Right cardiac atrium (tissue), 5 donors: ENCODE data around the gene NT5E. TPM values are rescaled to one million over a fixed set of nuclear protein-coding genes. Genes with fewer than 3 reads are reported as not detected.
"Not testable (repeated sequence)": the region's sequence is repeated elsewhere in the genome, so short reads cannot be mapped to it uniquely, and the experiment has no call there.

Experiments
- ATAC-seq, 2 donors: fragments of 200-7000 bp; cut with Tn5 transposase; one replicate each; pipeline versions ENCODE4 v1.8.0 to v1.9.1; 2020; ENCODE audit warnings: moderate library complexity in 2 of 2, mild to moderate bottlenecking in 1 of 2
- DNase-seq, 3 donors: peaks; one replicate each; pipeline ENCODE4 v3.0.0-alpha.2; 2020
- H3K27ac ChIP-seq: one replicate; pipeline ENCODE4 v1.5.1; 2013; ENCODE audit warnings: mild to moderate bottlenecking, low read length, control low read depth, moderate library complexity
- H3K27me3 ChIP-seq: one replicate; pipeline ENCODE4 v1.6.1; 2013; ENCODE audit not compliant: control insufficient read depth, insufficient read depth
- H3K4me1 ChIP-seq: one replicate; pipeline ENCODE4 v1.6.1; 2013; ENCODE audit warnings: low read length; ENCODE audit not compliant: control insufficient read depth, insufficient read depth
- H3K4me3 ChIP-seq: one replicate; pipeline ENCODE4 v1.5.1; 2013; ENCODE audit warnings: low read length, control low read depth
- H3K9me3 ChIP-seq: one replicate; pipeline ENCODE4 v1.6.1; 2013; ENCODE audit warnings: low read length; ENCODE audit not compliant: control insufficient read depth
- WGBS: extraction: QIAGEN DNeasy Blood & Tissue Kit; methylation state at CpG from one replicate; pipeline ENCODE4 v1.1.7; 2013; 5-methylcytosine and 5-hydroxymethylcytosine counted together
- intact Hi-C, 4 donors: fragments of 100-400 bp; cut with DNase I; formaldehyde crosslinking; loops; one replicate each; pipeline versions ENCODE4 v1.11.0 to v1.14.0; 2022 to 2023
- polyA plus RNA-seq: library from polyadenylated mRNA; stranded (reverse); fragments of 200-250 nt; gene quantifications from one replicate; pipeline ENCODE4 v1.2.3, GENCODE V29; 2013
- total RNA-seq, 4 donors: library from RNA; stranded (reverse); fragmentation: NEBNext Ultra II Directional; extraction: Animal tissue kit (Norgen Biotek cat#: 25700); gene quantifications; one replicate each; pipeline ENCODE4 v1.2.1, GENCODE V29; 2021
- donor health status: healthy with polysubstance abuse.
- donor health status: DM: no; HTN: yes; CAD: no.
- donor health status: DM: no; HTN: no; CAD: no.
- donor health status: DM: no; HTN: yes; CAD: no; lungs with severe emphysema.
- donor health status: DM: yes; HTN: yes; CAD: no.

Gene NT5E
- total and polyA plus RNA-seq, 5 donors: 3.6 to 13.3 (median 9.1) TPM

DNA sequence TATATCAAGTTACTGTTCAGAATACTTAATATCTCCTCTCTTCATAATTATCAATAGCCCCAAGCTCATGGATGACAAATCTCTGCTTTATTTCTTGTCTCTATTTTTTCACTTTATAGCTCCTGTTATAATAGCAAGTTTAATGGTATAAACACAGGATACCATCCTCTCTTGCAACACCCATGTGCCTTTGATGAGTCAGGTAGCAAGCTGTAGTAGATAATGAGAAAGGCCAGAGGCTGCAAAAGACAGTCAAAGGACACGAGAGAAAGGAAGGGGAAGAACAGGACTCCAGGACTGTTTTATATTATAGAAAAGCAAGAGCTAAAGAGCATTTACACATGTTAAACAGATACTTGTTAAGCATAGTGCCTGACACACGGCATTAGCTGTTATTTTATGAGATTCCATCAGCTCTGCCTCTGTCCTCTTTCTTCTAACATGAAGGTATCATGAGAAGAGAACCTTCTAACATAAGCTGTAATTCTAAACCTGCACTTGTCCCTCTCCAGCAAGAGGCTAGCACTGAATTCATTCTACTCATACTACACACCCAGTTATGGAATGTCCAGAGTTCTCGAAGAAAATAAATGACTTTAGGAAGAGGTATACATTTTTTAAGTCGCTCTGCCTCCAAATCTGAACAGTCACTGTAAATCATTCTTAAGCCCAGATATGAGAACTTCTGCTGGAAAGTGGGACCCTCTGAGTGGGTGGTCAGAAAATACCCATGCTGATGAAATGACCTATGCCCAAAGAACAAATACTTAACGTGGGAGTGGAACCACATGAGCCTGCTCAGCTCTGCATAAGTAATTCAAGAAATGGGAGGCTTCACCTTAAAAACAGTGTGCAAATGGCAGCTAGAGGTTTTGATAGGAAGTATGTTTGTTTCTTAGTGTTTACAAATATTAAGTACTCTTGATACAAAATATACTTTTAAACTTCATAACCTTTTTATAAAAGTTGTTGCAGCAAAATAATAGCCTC lies 45.0 kb downstream of the NT5E start:
- ATAC-seq (no peak), DNase-seq (no peak)
- no peak overlapping the region for H3K4me3 ChIP-seq
- H3K9me3 ChIP-seq: no peaks in the 10 kb centered on the region
- whole genome bisulfite sequencing: 73% methylated on average over 5 of the region's 5 CpGs
- H3K27me3 ChIP-seq: no peaks in the 10 kb centered on the region
- H3K4me1 ChIP-seq: no peaks in the 10 kb centered on the region
- intact Hi-C loops: no loop called here
- H3K27ac ChIP-seq: no peak overlapping the region

DNA sequence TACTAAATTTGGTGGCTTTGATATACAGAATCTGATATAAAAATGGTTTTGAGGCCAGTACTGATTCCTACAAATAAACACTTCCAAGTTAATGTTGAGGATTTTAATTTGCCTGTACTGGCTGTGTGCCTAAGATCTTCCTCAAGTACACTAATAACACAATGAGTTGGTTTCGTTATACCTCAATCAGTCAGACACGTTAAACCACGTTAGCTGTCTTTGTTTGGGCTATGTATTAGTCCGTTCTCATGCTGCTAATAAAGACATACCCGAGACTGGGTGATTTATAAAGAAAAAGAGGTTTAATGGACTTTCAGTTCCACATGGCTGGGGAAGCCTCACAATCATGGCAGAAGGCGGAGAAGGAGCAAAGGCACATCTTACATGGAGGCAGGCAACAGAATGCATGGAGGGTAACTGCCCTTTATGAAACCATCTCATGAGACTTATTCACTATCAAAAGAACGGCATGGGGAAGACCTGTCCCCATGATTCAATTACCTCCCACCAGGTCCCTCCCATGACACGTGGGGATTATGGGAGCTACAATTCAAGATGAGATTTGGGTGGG lies 46.2 kb downstream of the NT5E start:
- 96% methylated on average over 8 of the region's 8 CpGs for WGBS
- H3K4me1 ChIP-seq: no peaks in the 10 kb centered on the region
- intact Hi-C loops: no loop called here
- no peak for ATAC-seq
- H3K27me3 ChIP-seq: no peaks in the 10 kb centered on the region
- H3K27ac ChIP-seq: no peak overlapping the region
- no peak overlapping the region for H3K4me3 ChIP-seq
- H3K9me3 ChIP-seq: no peaks in the 10 kb centered on the region
- DNase-seq: no peak

DNA sequence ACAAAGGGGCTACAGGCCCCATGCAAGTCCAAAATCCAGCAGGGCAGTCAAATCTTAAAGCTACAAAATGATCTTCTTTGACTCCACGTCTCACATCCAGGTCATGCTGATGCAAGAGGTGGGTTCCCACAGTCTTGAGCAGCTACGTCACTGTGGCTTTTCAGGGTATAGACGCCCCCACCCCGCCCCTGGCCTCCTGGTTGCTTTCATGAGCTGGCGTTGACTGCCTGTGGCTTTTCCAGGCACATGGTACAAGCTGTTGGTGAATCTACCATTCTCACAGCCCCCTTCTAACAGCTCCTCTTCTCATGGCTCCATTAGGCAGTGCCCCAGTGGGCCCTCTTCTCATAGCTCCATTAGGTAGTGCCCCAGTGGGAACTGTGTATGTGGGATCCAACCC lies 47.0 kb downstream of the NT5E start:
- no peak for ATAC-seq
- H3K9me3 ChIP-seq: no peaks in the 10 kb centered on the region
- intact Hi-C loops: no loop called here
- H3K27me3 ChIP-seq: no peaks in the 10 kb centered on the region
- H3K4me3 ChIP-seq: no peak overlapping the region
- DNase-seq: no peak
- no peaks in the 10 kb centered on the region for H3K4me1 ChIP-seq
- WGBS: 96% methylated on average over 5 of the region's 5 CpGs
- H3K27ac ChIP-seq: no peak overlapping the region

DNA sequence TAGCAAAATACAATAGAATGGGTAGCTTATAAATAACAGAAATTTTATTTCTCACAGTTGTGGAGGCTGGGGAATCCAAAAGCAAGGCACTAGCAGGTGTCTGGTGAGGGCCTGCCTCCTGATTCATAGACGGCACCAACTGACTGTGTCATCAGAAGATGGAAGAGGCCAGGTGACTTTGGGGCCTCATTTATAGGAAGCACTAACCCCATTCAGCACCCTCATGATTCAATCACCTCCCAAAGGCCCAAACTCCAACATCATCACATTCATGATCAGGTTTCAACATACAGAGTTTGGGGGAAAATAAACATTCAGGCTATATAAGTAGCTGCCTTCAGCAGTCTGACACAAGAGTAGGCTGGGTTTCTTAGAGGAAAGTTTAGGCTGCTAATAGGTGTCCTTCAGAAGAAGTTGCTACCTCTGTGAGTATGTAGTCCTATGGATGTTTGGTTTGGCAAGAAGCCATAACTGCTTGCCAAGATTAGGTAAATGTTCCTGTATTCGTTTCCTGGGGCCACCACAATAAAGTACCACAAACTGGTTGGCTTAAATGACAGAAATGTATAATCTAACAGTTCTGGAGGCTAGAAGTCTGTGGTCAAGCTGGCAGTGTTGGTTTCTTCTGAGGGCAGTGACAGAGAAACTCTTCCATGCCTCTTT lies 48.8 kb downstream of the NT5E start:
- no peak for DNase-seq
- WGBS: 61% methylated on average over 2 of the region's 2 CpGs
- Histone ChIP-seq H3K9me3 (no peaks in the 10 kb centered on the region), H3K27me3 (no peaks in the 10 kb centered on the region), H3K4me3 (no peak overlapping the region), H3K4me1 (no peaks in the 10 kb centered on the region), H3K27ac (no peak overlapping the region)
- ATAC-seq: no peak
- intact Hi-C loops: no loop called here

DNA sequence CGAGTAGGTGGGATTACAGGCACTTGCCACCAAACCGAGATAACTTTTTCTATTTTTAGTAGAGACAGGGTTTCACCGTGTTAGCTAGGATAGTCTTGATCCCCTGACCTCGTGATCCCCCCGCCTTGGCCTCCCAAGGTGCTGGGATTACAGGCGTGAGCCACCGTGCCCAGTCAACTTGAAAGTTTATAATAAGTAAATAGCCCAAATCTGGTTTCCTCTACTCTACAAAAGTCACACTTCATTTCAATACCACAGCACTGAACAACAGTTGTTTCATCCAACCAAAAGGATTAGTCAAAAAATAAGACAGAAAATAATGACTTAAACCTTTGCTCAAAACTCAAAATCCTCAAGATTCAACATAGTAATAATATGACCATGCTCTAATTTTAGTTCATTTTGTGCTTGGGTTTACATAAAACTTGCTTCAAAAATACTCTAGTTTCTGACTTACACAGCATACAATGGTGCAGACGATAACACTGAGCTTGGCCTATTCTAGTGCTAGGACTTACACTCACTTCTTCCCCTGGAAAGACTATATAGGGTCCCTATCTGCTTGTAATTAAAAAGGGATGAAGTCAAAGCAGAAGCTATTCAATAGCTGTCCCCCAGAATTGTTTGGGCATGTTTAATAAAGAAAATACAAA lies 56.7 kb downstream of the NT5E start:
- no peaks in the 10 kb centered on the region for H3K4me1 ChIP-seq
- no peak for DNase-seq
- no peak for ATAC-seq
- 83% methylated on average over 8 of the region's 8 CpGs for WGBS
- no peaks in the 10 kb centered on the region for H3K9me3 ChIP-seq
- H3K4me3 ChIP-seq: no peak overlapping the region
- intact Hi-C loops: no loop called here
- no peaks in the 10 kb centered on the region for H3K27me3 ChIP-seq
- H3K27ac ChIP-seq: no peak overlapping the region

DNA sequence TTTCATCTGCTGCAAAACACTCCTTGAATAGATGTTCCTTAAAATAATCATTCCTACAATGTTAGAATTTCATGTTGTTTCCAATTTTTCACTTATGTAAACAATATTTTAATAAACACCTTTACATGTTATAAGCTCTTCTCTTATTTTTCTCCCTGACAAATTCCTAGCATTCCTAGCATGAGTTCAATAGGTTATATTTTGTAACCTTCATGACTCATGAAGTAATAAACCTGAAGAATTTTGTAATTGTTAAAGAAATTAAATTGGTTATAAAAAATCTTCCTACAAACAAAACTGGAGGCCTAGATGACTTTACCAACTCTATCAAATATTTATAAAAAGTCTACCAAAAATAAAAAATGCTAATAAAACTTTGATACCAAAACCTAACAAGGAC lies 66.3 kb downstream of the NT5E start:
- no peak overlapping the region for H3K27ac ChIP-seq
- no peak for ATAC-seq

DNA sequence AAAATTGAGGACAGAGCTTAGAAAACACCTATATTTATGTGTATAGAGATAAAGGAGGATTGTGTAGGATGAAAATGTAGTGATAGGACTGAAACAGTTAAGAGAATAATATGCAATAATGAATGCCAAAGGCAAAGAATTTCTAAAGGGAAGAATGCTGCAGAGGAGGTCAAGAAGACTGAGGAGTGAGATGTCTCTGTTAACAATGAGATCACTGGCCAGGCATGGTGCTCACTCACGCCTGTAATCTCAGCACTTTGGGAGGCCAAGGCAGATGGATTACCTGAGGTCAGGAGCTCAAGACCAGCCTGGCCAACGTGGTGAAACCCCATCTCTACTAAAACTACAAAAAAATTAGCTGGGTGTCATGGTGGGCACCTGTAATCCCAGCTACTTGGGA lies 74.4 kb downstream of the NT5E start:
- H3K27ac ChIP-seq, intact Hi-C loops, H3K4me1 ChIP-seq, H3K27me3 ChIP-seq, H3K9me3 ChIP-seq, ATAC-seq, H3K4me3 ChIP-seq, DNase-seq: not testable (repeated sequence)
- WGBS: 83% methylated on average over 2 of the region's 2 CpGs

More for the DNA sequence above, 66.3 kb downstream of the NT5E start:
- no peak for DNase-seq
- H3K4me1 ChIP-seq: no peaks in the 10 kb centered on the region
- H3K27me3 ChIP-seq: no peaks in the 10 kb centered on the region
- intact Hi-C loops: no loop called here
- H3K4me3 ChIP-seq: no peak overlapping the region
- no peaks in the 10 kb centered on the region for H3K9me3 ChIP-seq

DNA sequence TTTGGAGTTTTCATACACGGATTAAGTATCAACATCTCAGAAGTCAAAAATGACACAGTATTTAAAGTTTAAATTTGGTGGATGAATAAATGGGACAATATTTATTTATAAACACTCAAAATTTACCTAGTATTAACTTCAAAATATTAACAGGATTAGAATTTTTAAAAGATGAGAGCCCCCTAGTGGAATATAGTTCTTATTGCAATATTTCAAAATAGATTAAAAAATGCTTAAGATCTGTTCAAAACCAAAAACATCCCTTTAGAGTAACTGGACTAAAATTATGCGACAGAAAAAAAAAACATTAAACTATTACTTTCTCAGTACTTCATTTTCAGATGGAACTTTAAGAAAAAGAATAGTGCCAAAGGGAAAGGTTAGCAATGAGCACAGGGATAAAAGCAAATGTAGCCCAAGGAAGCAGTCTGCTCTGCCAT lies 87.2 kb downstream of the NT5E start:
- WGBS: 52% methylated on average over 2 of the region's 2 CpGs
- Histone ChIP-seq H3K27me3 (no peaks in the 10 kb centered on the region), H3K9me3 (no peaks in the 10 kb centered on the region), H3K27ac (no peak overlapping the region), H3K4me1 (no peaks in the 10 kb centered on the region), H3K4me3 (no peak overlapping the region)
- ATAC-seq: no peak
- DNase-seq: no peak
- intact Hi-C loops: no loop called here

DNA sequence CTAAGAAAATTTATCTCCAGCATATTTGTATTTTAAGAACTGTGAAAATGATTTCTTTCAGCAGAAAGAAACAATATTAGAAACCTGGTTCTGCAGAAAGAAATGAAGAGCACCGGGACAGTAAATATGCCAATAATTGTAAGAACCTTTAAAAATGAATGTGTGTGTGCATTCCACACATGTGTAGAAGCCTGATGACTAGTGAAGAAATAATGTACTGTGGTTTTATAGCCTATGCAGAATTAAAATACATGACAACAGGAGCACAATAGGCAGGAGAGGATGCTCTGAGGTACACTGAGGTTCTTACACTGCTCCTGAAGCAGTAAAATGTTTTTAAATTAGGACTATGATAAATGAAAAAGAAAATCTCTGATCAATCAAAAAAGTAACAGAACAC lies 94.9 kb downstream of the NT5E start:
- H3K4me3 ChIP-seq: no peak overlapping the region
- no peaks in the 10 kb centered on the region for H3K4me1 ChIP-seq
- no peak overlapping the region for H3K27ac ChIP-seq
- no peaks in the 10 kb centered on the region for H3K27me3 ChIP-seq
- 97% methylated on average over 1 of the region's 1 CpG for WGBS
- H3K9me3 ChIP-seq: no peaks in the 10 kb centered on the region
- intact Hi-C loops: no loop called here
- DNase-seq (no peak), ATAC-seq (no peak)
